T-helper 1 cell treated with Interleukin-12 subunit alpha and Interleukin-12 subunit beta and Interleukin-4 antibody, amounts not matched to agents 30 ng/mL and 1 ng/mL, for 36 hours (primary cell): ENCODE measurements around the gene MAP3K8. TPM values are rescaled to one million over a fixed set of nuclear protein-coding genes. Genes with fewer than 3 reads are reported as not detected.
"Not testable (repeated sequence)": the region's sequence is repeated elsewhere in the genome, so short reads cannot be mapped to it uniquely, and the experiment has no call there.

Source experiments
- intact Hi-C: fragments of 100-400 bp; cut with micrococcal nuclease; formaldehyde crosslinking; loops from one replicate; pipeline ENCODE4 v1.15.1; 2024
- total RNA-seq: library from RNA; stranded (reverse); gene quantifications from 2 replicates; pipeline ENCODE4 v1.2.3, GENCODE V29; 2022

Gene MAP3K8
- total RNA-seq, 1 donor from 2014 or later, result 59.2 TPM

DNA sequence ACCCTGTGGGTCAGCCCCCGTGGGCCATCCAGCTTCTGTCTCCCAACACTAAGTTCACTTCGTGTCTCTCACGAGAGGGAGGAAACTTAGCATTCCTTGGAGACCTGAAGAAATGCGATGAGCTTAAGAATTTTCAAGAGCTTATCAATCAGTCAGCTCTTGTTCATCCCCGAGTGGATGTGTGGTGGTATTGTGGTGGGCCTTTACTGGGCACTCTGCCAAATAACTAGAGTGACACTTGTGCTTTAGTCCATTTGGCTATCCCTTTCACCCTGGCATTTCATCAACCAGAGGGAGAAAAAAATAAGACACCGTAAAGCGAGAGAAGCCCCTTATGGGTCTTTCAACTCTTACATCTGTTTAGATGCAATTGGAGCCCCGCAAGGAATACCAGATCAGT, 45.5 kb downstream of the MAP3K8 start:
- intact Hi-C loops, result not testable (repeated sequence)

DNA sequence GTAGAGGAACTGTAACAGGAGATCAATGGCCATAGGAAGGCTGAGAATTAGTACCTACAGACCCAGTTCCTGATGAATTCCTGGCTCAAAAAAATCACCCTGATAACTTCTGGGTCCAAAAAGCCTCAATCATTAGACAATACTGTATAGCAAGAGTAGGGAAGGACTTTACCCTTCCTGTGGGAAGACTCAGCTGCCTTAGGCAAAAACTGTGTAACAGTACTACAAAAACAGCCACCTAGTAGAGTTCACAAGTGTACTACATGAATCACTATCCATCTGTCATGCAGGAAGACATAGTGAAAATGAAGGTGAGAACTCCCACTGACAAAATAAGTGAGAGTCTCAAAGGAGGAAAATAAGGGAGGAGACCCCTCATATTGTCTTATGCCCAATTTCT, 47.6 kb downstream of the MAP3K8 start:
- intact Hi-C loops, result no loop called here

DNA sequence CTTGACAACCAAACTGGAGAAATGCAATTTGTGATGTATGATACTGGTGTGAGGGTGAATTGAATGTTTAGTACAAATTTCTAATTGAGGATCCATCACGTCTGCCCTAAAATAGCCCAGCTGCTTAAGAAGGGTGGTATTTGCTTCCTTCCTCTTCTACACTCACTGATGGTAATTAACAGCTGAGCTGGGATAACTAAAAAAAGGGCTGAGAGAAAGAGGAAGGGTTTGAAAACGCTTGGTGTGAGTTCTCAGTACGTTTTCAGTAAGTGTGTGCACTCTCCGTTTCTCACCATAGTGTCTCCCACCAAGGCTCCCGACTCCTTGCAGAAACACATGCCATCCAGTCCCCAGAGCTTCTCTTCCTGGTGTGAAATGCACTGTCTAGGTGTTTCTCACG, 54.3 kb downstream of the MAP3K8 start:
- intact Hi-C loops, result no loop called here

DNA sequence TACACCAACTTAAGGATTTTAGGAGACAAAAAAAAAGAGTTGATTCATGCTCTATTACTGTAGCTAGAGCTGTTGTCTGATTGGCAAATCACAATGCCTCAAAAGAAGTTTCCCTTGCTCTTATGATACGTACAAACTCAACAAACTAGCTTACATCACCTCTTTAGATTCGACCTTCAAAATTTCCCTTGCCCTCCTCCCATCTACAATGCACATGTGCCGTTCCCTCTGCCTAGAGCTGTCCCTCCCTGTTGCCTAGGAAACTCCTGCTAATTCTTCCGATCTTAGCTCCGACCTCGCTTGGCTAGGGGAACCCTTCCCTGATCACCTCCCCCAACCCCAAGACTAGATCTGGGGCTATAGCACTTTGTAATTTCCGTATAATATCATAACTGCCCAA, 55.4 kb downstream of the MAP3K8 start:
- intact Hi-C loops, result no loop called here

DNA sequence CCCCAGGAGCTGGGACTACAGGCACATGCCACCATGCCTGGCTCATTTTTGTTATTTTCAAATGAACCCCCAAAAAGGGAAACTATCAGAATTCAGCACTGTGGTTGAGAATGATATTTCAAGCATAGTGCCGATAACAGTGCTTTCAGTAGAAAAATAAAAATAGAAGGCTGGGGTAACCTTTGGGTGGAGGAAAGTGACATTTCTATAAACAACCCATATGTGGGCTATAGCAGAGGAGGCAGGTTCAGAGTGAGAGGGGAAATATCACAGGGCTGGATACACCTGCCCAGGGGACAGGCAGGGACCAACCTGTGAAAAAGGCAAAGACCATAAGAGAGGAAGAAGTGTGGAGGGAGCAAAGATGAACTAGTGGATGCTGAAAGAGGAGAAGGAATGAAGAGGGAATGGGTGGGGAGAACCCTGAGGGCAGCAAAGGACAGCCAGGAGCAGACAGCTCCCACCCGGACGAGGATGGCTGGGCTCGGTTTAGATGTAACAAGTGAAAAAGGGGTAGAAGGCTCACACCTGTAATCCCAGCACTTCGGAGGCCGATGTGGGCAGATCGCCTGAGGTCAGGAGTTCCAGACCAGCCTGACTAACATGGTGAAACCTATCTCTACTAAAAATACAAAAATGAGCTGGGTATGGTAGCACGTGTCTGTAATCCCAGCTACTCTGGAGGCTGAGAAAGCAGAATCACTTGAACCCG, 56.5 kb downstream of the MAP3K8 start:
- intact Hi-C loops, result loop anchor here (5.0 kb wide), 1 partner anchor 37 kb away; no protein-coding TSS in a partner anchor

DNA sequence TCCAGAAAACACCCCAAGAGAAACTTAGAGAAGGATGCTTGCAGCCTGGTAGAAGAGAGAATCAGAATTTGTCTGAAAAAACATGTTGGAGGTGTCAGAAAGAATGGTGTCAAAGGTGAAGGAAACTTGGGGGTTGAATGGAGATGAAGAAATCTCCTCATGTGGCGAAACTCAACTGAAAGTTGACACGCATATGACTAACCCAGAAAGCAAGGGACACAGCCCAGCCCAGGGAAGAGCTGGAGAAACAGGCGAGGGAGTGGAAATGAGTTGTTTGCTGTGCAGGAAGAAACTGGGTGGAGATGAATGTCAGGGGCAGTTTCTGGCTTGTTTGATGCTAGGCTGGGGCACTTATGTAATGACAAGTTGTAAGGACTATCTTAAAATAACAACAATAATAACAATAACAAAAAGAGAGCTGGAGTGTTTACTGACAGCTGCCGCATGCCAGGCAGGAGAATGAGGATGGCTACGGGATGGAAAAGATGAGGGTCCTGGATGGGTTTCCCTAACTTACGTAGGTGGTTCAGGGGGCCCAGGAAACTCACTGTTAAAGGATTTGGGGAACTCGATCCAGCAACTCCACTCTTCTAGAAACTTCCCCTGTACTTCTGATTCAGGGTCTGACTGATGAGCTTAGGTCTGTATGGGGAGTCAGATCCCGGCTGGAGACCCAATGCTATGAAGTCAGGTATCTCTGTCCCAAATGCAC, 57.4 kb downstream of the MAP3K8 start:
- intact Hi-C loops, result loop anchor here (5.0 kb wide), 1 partner anchor 36 kb away; no protein-coding TSS in a partner anchor

DNA sequence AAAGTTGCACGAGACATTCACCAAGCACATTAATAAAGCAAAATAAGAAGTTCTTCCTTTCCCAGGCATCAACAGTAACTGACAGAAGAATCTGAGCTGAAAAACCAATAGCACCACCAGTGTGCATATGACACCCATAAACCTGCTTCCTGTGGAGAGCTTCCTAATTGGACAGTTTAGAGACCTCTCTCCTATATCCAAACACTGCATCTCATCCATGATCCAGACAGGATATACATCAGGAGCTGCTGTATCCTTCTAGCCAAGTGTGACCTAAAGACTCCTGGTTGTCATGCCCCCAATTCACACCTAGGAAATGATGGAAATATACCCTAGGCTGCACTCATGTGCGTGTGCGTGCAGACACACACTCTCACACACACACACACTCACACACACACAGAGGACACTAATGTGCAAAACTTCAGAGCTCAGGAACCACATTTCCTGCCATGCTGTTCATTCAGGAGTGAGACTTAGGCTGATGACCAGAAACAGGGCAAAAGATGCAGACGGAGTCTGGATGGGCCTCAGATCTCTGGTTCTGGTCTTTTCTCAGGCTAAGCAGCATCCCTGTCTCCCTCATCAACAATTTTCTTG, 58.0 kb downstream of the MAP3K8 start:
- intact Hi-C loops, result loop anchor here (2.0 to 5.0 kb wide), 2 partner anchors 35 to 55 kb away; no protein-coding TSS in a partner anchor

DNA sequence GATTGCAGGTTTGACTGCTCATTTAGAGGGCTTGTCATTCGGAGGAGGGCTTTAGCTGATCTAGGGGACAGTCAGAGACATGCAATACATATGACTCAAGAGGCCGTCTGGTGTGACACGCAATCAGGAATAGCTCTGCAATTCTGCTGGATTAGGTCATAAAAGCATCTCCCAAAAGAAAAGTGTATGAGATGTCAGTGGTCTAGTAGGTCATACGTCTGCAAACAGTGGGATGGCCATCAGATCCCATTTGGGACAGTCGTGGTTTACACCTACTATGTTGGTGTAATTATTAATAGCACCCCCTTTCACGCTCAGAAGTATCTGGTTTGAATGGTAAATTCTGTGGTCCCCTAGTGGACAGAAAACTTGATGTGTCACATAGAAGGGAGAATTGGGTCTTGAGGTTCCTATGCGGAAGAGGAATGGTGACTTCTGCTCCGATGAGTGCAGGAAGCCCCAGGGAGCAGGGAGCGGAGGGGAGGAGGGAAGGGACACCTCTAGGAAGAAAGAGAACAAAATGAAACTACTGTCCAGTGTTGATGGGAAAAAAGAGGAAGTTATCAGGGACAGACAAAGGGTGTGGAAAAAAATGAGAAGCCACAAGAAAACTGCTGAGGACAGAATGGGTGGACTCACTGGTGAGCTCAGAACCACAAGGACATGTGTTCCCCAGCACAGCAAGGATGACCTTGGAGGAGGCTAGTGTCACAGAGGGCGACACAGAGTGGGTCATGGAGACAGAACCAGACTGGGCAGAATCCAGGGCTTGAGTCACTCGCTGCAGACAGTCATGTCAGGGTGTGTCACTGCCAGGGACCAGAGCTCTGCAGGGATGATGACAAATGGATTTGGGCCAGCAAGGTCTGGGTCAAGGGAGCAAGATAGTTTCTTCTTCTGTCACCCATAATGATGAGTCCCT, 59.9 kb downstream of the MAP3K8 start:
- intact Hi-C loops, result loop anchor here (2.0 to 5.0 kb wide), 2 partner anchors 33 to 57 kb away; no protein-coding TSS in a partner anchor

DNA sequence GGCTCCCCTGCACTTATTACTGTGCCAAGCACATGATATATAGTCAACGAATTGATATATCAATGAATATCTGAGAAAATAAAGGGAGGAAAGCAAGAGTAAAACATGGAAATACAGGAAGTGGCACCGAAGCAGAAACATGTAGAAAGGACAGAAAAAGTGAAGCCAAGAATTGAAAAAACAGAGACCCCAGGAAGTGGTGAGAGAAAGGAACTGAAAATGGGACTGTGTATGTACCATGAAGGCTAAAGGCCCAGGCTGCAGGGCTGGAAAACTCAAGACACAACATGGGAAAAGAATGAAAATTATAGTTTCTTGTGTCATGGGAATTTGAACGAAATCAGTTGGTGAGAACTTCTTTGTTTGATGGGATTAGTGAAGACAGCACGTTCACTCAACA, 60.6 kb downstream of the MAP3K8 start:
- intact Hi-C loops, result loop anchor here (5.0 kb wide), 1 partner anchor 33 kb away; no protein-coding TSS in a partner anchor

DNA sequence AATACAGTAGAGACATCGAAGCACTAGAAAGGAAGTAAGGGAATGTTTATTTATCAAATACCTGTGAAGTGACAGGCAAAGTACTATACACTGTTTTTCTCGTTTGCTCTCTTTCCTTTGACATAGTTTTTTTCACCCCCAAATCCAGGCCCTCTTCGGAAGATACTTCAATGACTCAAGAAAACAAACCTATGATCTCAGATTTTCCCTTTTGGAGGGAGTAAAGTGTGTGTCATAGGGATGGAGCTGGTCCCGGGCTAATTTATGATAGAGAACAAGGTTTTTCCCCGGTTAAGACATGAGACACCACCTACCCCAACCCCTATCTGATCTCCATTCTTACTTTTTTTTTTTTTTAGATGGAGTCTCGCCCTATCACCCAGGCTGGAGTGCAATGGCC, 61.7 kb downstream of the MAP3K8 start:
- intact Hi-C loops, result no loop called here

DNA sequence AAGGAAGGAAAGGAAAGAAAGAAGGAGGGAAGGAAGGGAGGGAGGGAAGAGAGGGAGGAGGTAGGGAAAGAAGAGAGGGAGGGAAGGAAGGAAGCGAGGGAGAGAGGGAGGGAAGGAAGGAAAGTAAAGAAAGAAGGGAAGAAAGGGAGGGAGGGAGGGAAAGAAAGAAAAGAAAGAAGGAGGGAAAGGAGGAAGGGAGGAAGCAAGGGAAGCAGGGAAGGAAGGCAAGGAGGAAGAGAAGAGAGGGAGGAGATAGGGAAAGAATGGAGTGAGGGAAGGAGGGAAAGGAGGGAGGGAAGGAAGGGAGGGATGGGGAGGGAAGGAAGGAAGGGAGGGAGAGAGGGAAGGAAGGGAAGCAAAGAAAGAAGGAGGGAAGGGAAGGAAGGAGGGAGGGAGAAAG, 65.8 kb downstream of the MAP3K8 start:
- intact Hi-C loops, result loop anchor here (10.0 kb wide), 1 partner anchor 1555 kb away; the partner anchor contains the start of gene KIF5B

DNA sequence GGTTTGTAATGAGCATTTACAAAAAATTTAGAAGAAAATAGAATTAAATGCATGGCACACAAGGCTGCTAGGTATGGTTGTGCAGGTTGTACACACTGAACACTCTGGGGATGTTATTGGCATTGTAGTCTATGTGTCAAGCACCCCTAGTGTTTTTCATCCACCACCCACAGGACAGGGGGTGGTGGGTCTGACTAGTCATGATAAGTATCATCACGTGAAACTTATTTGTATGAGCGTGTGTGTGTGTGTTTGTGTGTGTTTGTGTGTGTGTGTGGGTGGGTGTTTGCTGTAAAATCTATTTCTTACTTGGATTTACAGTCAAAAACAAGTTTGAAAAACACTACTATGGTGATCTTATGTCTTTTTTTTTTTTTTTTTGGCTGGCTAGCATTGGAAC, 66.5 kb downstream of the MAP3K8 start:
- intact Hi-C loops, result loop anchor here (10.0 kb wide), 1 partner anchor 1554 kb away; the partner anchor contains the start of gene KIF5B

DNA sequence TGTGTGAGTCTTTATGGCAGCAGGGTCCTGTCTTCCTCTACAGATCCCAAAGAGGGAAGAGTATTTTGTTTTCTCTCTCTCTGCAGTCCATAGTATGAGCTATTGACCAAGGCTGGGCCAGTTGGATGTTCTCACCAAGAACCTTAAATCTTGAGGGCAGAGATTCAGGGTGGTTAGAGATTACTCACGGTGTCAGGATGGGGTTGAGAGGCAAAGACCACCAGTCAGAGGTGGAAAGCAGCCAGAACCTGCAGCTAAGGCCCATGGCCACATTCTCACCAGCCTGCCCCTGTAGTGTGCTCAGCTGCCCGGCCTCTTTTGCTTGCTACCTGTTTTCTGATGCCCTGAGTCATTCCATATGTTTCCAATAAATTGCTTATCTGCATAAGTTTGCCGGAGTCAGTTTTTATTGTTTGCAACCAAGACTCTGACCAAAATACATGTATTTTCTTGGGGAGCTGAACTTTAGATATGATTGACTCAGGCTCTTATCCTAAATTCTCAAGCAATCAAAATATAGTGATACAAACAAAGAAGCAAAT, 67.0 kb downstream of the MAP3K8 start:
- intact Hi-C loops, result loop anchor here (10.0 kb wide), 1 partner anchor 1554 kb away; the partner anchor contains the start of gene KIF5B

DNA sequence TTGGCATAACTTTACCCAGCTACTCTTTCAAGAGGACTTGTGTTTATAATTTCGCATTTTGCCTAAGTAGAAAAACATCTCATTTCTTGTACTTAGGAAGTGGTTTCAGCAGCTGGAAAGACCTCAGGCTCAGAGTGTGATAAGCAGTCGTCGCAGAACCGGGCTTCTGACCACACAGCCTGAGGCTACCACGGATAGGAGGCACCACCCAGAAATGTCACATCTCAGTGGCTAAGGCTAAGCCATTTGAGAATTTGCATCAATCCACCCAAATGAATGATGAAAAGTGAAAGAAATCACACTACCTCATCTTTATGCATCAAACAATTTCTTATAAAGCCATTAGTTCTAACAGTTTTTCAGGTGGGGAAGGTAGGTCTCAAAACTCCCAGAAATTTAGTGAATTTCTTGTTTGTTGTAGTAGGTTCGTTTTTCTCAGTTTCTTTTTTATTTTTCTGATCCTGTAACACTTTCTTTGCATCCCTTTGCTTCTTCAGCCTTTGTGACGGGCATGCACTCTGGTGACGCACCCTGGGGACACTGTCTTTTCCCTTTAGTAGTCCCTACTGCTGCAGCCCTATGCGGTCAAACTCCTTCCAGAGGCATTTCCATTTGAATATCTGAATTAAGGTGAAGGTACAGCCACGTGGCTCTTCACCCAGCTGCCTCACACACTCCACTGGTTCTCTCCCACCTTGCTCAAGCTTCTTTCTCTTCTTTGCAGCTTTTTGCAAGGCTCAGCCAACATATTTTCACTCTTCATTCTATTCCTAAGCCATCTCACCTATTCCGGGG, 68.5 kb downstream of the MAP3K8 start:
- intact Hi-C loops, result loop anchor here (1.0 to 10.0 kb wide), 6 partner anchors 23 to 1552 kb away; partner anchors contain the start of gene KIF5B

DNA sequence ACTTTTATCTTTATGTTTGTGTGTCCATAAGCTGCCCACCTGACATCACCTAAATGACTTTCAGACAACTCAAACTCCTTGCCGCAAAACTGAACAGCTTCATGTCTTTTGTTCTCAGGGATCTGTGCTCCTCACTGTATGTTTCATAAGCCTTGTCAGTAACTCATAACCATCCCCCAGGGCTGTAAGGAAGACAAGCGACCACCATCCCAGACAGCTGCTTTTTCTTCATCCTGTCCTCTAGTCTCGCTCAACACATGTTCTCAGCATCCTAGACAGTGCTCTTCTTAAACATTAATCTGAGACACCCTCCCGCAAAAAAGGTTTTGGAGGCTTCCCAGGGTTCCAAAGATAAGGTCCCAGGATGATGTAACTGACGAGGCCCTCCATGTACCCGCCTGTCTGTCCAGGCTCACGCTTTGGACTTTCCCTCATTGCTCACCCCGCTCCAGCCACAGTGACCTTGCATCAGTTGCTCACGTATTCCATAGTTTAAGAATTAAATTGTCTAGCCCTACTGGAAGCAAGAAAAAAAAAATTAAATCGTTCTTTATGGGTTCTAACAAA, 69.8 kb downstream of the MAP3K8 start:
- intact Hi-C loops, result loop anchor here (2.0 to 10.0 kb wide), 2 partner anchors 49 to 1551 kb away; partner anchors contain the start of gene KIF5B

DNA sequence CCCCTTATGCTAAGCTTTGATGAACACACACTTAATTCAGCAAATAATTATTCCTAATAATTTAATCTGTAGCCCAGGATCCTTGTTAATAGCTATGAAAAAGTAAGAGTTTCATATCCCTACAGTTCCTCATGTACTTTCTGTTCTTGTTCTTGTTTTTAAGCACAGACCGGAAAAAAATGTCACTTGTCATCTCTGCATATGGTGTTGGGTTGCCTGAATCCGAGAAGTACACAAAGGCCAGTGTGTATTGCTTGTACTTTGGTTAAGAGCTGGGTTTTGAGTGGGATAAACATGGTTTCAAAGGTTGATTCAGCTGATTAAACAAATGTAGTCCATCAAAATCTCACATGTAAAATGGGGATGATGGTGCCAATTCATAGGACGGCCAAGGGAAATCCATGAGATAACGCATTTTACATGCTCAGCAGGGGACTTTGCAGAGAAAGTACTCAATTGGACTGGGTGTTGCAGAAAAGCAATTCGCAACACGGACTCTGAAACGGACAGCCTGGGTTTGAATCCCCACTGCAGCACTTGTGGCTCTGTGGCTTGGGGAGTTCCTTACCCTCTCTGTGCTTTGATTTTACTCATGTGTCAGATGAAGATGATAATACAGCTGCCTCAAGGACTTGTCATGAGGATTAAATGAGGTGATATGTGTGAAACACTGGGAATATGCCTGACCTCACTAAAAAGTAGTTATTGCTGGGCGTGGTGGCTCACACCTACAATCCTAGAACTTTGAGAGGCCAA, 71.7 kb downstream of the MAP3K8 start:
- intact Hi-C loops, result loop anchor here (10.0 kb wide), 1 partner anchor 1549 kb away; the partner anchor contains the start of gene KIF5B

DNA sequence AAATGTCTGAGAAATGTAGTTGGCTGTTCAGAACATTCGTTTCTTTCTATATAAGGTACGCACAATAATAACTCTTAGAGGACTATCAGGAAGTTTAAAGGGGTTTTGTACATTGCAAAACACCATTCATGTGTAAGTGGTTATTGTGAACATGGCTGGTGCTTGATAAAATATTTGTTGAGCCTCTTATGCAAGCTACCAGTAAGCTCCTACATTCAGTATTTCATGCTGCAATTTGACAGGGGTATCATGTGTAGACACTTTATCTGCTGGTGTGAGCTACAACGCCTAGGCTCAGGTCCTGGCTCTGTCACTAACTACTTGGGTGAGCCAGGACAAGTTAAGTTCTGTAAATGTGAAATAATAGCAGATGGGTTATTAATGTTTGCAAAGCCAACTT, 75.5 kb downstream of the MAP3K8 start:
- intact Hi-C loops, result loop anchor here (10.0 kb wide), 1 partner anchor 1545 kb away; the partner anchor contains the start of gene KIF5B
